Fibroblast of skin of right quadriceps (primary cell): ENCODE results near the gene GPR63.
"Not testable (repeated sequence)": the region's sequence is repeated elsewhere in the genome, so short reads cannot be mapped to it uniquely, and the experiment has no call there.

ENCODE experiments used
- DNase-seq: peaks from one replicate; pipeline ENCODE4 v3.0.0-alpha.2; 2013

The GPR63 gene, protein sequence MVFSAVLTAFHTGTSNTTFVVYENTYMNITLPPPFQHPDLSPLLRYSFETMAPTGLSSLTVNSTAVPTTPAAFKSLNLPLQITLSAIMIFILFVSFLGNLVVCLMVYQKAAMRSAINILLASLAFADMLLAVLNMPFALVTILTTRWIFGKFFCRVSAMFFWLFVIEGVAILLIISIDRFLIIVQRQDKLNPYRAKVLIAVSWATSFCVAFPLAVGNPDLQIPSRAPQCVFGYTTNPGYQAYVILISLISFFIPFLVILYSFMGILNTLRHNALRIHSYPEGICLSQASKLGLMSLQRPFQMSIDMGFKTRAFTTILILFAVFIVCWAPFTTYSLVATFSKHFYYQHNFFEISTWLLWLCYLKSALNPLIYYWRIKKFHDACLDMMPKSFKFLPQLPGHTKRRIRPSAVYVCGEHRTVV

DNA sequence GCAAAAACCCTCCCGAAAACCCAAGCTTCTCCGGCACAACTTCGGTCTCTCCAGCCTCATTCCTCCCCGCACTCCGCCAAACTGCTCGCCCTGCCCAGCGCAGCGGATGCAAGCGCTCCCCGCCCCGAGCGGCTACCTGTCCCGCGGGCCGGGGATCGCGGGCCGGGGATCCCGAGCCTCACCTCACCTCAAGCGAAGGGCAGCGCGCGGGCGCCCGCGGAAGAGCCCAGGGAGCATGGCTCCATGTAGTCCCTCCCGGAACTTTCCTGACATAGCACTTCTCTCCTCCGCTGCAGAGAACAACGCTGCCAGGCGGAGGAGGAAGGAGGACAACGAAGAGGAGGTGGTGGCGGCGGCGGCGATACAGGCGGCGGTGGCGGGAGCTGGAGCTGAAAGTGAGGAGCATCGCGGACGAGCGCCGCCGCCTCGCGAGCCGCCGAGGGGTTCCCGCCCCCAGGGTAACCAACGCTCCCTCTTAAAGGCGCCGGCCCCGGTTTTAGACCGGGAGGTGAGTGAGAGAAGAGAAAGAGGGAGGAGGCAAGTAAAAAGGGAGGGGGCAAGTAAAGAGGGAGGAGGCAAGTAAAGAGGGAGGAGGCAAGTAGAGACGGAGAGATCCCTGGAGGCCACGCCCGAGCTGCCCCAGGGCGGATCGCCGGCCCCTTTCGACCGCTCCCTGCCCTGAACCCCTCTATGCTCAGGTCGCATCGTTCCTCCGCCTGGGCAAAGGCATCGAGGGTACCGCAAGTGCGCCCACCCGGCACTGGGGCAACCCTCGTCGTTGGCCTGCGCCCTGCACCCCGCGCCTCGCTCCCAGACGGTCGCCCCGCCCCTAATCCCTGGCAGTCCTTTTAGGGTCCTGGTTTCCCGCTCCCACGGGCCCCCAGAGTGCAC lies at the start of gene GPR63:
Gene GPR63, minus strand, starts transcription at position 397 of the 891 bp plus-strand sequence. CDS start 37,746 bp downstream, outside the sequence.
- DNase-seq, result peak; percentile 78

DNA sequence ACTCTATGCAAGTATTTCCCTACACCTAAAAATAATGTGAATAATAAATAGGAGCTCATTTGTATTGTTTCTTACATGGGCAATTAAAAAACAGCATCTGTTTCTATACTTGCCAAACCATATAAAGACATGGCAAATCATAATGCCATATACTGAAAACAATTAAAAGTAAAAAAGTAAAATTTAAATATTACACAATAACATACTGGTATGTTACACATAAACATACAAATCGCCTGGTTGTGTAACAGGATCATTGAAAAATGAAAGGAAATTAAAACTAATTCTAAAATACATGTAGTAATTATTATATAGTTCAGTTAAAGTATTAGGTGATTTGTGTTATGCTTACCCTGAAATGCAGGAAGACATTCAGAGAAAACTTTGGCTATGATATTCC lies 49.2 kb upstream of the GPR63 start:
- DNase-seq, result no peak

DNA sequence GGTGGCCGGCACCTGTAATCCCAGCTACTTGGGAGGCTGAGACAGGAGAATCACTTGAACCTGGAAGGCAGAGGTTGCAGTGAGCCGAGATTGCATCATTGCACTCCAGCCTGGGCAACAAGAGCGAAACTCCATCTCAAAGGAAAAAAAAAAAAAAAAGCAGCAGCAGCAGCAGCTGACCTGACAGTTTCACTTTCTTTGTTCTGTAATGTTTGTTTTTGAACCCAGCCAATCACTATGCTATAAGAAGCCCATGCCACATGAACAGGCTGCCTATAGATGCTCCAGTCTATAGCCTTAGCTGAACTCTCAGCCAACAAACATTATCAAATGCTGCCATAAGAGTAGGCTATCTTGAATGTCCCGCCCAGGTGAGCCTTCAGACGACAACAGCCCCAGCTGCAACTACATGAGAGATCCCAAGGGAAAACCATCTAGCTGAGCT lies 47.9 kb upstream of the GPR63 start:
- not testable (repeated sequence) for DNase-seq

DNA sequence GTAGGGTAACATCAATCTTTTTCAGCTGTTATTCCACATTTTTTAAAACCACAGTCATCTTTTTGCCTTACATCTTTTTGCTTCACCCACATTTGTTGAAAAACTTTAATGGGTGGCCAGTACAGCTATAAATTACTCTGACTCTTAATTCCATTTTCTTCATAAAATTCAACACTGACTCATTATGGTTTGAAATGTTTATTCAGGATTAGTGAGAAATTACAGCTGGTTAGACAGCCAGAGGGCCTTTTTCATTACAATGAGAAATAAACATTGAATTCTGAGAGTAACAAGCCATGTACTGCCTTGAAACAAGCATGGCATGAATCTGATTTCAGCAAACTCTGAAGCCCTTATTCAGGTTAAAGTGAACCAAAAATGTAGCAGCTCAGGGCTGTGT lies 40.9 kb upstream of the GPR63 start:
- peak; percentile 54 for DNase-seq

DNA sequence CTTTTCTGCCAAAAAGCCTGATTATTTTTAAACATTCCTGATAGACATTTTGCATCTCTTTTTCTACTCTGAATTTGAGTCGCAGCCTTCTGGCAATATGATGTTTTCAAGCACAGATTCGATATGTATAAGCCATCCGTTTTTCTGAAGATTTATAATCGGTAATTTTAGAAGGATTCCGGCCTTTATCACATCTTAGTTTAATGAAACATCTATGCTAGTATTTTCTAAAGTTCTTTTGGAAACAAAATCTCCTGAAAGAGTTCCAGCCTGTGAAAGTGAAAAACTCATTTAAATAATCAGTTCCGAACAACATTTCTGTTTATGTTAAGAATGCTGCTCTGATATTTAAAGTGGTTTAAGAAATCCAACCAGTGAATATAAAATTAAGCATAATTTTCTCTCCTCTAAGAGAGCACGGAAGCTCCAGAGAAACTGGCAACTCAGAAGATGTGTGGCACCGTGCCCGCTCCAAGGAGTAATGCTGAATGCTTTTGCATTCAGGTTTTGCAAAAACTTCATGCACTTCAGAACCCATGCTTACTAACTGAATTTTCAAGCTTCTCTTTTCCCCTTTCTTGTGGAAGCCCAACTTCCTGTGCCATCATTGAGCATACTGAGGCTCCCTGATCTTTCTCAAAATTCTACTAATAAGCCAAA lies 39.7 kb upstream of the GPR63 start:
- DNase-seq, result no peak

DNA sequence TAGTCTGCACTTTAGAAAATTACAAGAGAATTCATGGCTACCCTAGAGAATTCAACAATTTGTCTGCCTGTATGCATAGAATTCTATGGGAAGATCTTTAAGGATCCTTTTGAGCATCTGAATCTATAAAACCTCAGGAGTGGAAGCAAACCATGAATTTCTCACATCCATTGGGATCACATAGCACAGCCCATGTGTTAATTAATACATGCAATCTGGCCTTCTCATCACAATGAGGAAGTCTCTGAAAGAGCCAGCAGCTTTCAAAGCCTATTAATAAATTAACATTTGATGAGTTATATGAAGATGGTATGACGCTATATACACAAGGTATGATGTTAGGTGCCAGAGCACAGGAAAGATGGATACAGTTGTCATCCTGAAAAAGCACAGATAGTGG lies 35.7 kb upstream of the GPR63 start:
- DNase-seq, result no peak

DNA sequence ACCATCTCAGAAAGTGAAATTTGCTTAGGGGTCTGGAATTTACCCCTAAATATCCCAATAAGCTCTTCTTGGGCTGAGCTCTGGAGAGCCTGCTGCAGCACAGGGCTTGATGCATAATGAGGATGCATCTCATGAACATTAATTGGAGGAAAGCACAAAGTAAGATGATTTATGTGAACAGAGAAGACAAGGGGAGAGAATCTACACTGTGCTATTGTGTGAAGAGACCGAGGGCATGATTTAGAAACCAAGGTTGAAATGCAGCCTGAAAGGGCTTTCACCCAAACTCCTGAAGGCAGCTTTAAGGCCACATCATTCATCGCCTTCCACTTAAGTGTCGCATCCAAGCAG lies 27.8 kb upstream of the GPR63 start:
- DNase-seq, result no peak

DNA sequence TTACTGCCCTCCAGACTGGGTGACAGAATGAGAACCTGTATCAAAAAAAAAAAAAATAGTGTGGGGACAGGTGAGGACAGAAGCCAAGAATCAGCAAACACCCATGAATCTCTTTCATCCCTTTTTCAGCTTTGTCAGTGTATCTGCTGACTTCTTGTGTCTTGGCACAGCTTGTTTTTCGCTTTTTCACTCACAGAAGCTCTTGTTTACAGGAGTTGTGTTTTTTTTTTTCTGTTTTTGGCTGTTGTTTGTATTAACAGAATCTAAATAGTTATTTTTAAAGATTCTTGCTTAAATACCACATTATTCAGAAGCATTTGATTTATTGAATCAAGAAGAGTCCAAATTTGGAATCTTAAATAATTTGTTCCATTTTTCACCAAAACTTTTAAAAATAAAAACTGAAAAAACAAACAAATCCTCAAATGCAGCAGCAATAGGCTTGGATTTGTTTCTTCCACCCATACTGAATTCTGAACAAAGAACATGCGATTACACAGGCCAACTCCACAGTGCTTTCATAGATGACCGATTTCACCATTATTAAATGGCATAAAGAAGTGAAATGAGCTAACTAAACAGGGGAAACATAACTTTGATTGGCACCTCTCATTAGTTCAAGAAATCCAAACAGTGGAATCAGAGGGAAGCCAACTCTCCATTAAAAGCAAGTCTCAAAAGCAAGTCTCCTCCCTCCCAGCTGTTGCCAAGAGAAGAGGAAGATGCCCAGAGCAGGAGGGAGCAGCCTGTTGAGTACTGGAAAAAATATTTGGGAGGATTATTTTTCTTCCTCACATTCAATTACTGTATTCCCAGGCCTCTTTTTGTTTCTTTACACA lies 27.2 kb upstream of the GPR63 start:
- no peak for DNase-seq

DNA sequence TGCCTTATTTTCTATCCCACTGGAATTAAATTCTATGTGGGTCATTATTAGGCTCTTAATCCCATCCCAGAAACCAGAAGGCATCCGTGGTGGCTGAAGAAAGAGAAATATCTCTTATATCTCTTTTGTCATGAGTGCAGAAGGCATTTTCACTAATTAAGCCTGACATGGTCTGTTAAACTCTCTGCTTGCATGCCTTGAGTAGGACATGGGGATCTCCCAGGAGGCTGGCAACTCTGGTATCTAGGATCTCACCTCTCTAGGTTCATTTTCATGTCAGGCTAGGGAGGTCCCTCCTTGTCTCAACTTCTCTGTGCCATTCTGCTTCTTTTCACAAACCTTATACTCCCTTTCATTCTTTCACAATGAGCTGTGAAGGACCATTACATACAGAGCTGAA lies 25.3 kb upstream of the GPR63 start:
- no peak for DNase-seq

DNA sequence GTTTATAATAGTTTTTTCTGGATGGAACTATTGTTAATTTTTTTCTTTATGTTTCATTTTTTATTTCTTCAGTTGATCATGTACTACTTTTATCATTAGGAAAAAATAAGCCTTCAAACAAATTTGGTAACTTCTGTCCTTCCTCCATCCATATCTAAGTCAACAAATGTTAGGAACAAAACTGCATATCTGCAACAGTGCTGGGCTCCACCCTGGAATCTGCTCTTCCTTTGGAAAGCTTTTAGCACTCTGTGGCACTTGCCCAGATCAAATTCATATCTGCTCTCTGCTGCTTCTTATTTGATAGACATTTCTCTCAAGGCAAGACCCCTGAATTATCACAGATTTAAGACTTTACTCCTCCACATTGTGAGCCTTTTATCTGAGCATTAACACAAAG lies 24.3 kb upstream of the GPR63 start:
- DNase-seq, result no peak

DNA sequence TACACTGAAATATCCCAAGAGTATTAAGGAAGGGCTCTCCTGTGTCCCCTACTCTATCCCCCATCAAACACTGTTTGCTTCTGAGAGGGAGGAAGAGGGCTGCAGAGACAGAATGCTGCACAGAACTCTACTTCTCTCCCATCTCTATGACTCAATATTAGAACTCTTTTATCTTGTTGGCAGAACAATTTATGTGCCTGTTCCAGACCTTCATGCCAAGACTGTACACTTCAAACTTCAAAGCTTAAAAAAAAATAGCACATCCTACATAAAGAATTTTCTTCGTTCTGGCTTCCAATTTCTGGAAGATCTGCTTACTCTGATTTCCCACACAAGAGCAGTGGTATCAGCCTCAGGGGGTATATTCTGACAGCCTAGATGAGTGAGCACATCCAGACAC lies 19.6 kb upstream of the GPR63 start:
- DNase-seq, result no peak

DNA sequence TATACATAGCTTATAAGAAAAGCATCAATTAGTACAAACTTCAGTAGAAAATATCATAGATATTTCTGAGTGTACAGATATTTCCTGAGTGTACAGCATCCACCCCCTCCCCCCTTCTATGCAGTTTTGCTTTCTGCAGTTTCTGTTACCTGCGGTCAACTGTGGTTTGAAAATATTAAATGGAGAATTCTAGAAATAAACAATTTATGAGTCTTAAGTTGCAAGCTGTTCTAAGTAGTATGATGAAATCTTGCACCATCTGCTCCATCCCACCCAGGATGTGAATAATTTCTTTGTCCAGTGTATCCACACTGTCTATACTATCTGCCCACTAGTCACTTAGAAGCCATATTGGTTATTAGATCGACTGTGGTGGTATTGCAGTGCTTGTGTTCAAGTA lies 15.8 kb upstream of the GPR63 start:
- no peak for DNase-seq

DNA sequence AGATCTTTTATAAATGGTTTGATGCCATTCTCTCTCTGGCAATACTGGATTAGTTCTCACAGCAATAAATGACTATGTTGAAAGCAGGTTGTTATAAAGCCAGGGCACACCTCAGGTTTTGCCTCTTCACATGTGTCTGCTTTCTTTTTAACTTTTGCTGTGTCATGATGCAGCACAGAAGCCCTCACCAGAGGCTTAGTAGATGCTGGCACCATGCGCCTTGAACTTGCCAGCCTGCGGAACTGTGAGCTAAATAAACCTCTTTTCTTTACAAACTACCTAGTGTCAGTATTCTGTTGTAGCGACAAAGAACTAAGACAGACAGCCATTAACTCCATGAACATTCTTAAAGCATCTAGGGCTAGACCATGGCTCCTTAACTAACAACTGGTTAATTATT lies 15.3 kb upstream of the GPR63 start:
- no peak for DNase-seq

DNA sequence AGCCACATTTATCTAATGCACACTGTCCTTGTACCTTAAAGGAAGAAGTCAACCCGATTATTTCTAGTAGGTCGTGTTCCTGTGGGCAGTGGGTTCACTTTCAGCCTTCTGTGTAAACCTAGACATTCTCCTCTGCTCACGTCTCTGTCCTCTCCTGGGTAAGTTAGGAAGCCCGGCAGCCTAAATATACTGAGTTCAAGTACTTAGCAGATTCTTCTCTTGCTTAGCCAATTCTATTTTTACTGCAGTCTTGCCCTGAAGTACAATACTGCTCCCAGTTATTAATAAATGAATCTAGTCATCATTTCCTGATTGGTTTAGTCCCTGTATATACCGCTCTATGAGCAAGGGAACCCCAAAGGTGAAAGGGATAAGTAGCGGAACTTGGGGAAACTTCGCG lies 14.6 kb upstream of the GPR63 start:
- no peak for DNase-seq

DNA sequence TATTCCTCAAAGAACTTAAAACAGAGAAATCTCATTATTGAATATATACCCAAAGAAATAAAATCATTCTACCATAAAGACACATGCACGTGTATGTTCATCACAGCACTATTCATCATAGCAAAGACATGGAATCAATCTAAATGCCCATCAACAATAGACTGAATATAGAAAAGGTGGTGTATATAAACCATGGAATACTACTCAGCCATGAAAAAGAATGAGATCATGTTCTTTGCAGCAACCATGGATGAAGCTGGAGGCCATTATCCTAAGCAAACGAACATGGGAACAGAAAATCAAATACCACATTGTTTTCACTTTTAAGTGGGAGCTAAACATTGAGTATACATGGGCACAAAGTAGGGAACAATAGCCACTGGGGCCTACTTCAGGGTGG lies 12.3 kb upstream of the GPR63 start:
- no peak for DNase-seq

DNA sequence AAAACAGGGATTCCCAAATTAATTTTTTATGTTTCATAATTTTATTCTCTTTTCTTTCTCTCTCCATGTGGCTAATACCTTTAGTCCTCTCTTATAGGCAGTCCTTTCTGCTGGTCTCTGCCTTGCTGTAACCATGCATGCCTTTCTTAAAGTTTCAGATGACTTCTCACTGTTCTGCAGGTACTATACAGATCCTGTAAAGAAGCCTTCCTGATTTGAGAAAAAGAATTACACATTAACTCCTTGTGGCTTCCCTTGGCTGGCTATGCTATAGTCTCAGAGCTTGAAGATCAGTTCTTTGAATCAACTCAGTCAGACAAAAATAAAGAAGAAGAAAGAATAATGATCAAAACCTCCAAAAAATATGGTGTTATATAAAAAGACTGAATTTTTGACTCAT lies 7.3 kb upstream of the GPR63 start:
- no peak for DNase-seq

DNA sequence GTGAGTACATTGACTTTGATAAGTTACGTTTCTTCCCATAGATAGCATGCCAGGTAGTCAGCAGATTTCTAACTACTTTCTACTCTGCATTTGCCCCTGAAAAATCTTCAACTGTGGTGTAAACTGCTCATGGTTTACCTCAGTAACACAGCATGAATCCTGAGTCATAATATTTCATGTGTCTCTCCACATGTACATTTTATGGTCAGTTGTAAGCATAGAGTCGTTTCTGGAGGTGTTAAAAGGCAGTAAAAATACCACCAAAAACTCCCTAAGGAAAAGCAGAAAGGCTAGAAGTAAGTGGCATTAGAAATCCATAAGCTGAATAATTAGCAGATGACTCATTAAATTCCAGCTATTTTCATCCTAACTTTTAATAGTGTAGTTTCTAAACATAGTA lies 4.1 kb upstream of the GPR63 start:
- DNase-seq, result peak; percentile 75

DNA sequence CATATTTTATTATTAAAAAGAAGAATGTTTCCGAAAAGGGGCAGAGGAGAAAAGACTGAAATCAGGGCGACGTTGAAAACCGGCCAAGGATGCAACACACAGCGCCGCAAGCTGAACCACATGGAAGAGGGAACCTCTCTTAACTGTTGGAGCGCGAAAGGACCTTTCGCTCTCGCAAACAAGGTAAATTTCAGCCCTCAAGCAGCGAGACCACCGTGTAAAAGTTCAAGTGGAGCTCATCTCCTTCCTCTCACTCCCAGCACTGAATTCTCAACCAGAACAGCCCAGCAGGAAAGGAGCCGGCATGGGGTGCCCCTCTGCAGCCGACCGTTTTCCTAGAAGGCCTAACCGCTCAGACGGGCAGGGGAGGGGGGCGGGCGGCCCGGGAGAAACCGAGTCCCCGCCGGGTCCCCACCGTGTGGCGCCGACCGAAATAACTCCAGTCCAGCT lies 621 bp downstream of the GPR63 start:
- DNase-seq, result no peak

DNA sequence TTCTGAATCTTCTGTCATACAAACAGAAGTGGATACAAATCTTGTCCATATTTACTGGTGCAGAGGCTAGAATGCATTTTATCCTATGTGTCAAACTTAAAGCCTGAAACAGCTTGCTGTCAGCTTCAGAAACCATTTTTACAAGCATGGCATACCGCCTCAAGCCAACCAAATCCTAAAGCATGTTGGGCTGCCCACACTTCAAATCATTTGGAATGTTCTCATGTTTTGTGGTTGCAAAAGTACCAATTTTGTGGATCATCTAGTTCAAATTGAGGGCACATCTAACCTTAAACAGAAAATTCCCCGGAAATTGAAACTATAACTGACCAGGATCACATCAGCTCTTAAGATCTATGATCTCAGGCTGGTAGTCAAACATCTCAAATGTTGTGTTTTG lies 3.2 kb downstream of the GPR63 start:
- DNase-seq, result no peak

DNA sequence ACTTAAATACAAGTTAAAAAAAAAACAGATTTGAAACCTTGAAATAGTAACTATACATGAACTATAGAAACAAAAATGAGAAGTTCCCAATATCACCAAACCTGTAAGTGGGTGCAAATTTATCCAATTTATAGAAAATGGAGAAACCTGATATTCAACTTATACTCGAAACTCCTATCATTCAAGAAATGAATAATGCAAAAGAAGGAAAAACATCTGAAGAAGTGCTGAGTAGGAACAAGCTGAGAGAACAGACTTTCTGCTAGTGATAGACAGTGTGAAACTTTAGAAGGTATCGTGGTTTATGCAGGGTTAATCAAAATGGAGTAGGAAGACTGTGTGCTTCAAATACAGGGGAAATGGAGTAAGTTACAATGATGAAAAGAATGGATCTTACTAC lies 4.5 kb downstream of the GPR63 start:
- DNase-seq, result no peak

DNA sequence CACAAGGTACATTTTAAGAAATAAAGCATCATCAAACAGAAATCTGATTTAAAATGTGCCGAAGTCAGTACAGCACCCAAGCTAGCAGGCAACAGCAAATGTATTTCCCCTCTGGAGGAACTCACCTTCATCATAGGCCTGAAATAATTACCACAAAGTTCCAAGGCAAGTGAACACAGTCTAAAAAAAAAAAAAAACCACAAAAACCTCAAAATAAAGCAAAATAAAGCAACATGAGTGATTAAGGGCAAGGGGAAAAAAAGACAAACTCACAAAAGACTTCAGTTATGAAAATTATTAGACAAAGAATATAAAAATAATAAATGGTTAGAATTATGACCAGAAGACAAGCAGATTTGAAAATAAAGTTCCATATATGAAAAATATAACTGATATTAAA lies 10.4 kb downstream of the GPR63 start:
- DNase-seq, result no peak

DNA sequence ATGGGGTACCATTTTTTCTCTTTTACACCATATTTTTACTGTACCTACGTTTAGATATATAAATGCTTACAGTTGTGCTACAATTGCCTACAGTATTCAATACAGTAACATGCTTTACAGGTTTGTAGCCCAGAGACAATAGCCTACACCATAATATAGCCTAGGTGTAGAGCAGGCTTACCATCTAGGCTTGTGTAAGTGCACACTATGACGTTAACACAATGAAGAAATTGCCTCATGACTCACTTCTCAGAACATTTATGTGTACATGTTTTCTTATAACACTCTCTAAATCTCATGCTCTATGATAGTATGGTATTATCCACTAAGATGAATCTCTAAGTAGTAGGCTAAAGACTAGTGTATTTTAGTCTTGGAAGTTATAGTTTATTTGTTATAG lies 13.5 kb downstream of the GPR63 start:
- no peak for DNase-seq

DNA sequence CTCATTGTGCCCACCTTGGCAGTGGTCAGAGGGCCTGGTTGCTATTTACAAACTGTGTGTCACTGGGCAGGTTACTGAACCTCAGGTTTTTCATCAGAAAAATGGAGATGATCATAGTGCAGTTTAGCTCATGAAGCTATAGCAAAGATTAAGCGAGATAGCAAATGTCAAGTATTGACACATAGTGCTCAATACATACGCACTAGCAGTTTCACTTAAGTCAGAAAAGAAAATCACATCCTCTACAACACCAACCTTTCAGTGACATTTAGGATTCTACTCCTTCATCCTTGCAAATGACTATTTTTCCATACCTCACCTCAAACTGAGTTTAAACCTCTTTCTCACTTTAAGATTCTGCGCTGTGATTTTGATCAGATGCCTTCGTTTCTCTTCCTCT lies 16.2 kb downstream of the GPR63 start:
- DNase-seq, result no peak
